ENCODE measurements around the gene CACNA1C.

Gene CACNA1C

GRCh38 chr12:2302711-2303580 lies 250.2 kb downstream of the CACNA1C start:
- no peak for DNase-seq

GRCh38 chr12:2304223-2304622 lies 251.4 kb downstream of the CACNA1C start:
- no peak for DNase-seq

GRCh38 chr12:2306012-2306411 lies 253.2 kb downstream of the CACNA1C start:
- no peak for DNase-seq

GRCh38 chr12:2306735-2307134 lies 253.9 kb downstream of the CACNA1C start:
- DNase-seq, result no peak

- DNase-seq, result no peak
Observed at GRCh38 chr12:2307550-2307949, 254.8 kb downstream of the CACNA1C start.

GRCh38 chr12:2309647-2310046 lies 256.9 kb downstream of the CACNA1C start:
- no peak for DNase-seq

DNA sequence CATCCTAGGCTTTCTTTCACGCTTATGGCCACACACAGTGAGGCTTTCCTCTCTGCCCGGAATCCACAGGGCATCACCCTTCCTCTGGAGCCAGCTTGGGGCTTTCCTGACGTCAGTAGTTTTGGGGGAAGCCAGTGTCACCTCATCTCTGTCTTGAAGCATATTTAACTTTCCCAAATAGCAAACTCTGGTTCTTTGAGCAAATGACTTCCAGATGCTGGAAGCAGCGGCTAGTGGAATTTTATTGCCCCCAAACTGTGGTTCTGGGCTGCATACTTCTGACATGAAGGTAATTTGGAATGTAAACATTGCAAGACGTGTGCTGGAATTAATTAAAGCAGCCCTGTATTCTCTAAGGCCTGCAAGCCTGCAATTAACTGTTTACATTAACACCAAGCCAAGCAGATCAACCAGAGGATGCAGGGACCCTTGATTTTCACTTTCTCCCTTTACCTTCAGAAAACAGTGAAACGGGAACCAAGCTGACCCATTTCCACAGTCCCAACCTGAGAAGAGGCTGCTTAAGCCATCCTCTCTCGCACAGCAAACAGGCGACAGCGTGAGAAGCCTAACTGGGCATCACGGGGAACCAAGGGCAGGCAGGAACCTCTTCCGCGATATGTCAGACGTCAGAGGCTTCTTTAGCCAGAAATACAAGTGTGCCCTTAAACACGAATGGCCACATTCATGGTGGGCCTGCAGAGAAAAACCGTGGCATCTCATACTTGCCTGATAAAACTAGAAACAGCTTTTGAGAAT lies 258.4 kb downstream of the CACNA1C start:
- DNase-seq, result no peak

GRCh38 chr12:2312175-2312574 lies 259.4 kb downstream of the CACNA1C start:
- no peak for DNase-seq

- DNase-seq, result no peak
Observed at GRCh38 chr12:2312770-2313169, 260.0 kb downstream of the CACNA1C start.

DNA sequence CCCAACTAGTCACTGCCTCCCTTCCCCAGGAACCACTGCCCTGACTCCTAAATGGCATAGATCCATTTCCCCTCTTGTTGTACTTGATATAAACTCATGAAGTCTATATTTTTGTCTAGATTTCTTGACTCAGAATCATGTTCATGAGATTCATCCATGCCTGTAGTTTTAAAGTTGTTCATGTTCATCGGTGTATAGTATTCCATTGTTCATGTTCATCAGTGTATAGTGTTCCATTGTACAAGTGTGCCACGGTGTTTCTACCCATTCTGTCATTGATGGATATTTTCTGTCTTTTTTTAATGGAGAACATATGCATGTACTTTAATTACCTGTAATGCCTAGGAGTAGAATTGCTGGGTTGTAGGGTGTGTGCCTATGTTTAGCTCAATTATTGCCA lies 261.7 kb downstream of the CACNA1C start:
- no peak for DNase-seq

GRCh38 chr12:2317772-2318171 lies 265.0 kb downstream of the CACNA1C start:
- no peak for DNase-seq

- DNase-seq, result no peak
Observed at GRCh38 chr12:2318286-2318685, 265.5 kb downstream of the CACNA1C start.

GRCh38 chr12:2319136-2319535 lies 266.3 kb downstream of the CACNA1C start:
- DNase-seq, result no peak

DNA sequence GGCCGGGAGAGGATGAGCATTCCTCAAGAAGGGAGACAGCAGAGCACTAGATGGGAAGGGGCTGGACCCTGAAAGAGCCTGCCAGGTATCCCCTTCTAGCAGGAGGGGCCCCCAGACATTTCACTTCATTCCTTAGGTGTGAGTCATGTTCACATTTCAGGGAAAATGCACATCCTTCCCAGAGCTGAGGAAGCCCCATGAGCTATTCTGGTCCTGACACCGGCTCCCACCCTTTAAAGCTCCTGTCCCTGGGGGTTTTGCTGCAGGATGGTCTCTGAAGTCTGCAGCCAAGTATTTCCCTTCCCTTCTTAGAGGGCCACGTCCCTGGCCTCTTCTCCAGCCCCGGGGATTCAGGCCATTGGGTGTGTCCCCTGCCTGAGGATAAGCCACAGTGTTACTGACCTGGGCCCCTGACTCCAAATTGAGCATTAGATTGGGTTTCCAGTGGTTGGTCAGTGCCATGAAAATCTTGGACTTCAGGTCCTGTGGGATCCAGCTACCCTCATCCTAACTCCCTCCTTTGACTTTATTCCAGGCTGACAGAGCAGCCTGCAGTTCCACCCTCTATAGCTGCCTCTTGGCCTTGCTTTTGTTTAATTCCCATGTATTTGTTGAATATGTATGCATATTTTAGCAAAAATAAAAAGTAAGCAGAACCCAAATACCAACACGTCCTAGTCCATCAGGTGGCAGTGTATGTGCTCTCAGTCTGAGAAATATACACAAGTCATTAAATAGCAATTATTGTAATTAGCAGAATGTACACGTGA lies 267.1 kb downstream of the CACNA1C start:
- no peak for DNase-seq

DNA sequence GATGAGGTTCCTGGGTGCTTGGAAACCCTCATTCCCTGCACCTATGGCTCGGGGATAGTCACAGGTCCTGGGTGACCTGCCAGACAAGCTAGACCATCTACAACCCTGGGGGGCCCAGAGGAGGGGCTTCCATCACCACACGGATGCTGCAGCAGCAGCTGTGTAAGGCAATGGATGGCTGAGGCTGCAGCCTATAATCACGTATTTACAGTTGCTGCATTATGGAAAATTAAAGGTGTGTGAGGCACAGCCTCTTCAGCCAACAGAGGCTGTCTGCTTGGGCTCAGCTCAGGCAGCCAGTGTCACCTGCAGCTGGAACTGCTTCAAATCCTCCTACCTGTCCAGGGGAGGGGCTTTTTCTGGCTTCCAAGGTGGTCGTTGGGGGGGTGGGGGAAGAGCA lies 268.1 kb downstream of the CACNA1C start:
- no peak for DNase-seq

- DNase-seq, result no peak
Observed at GRCh38 chr12:2322554-2323120, 269.9 kb downstream of the CACNA1C start.

DNA sequence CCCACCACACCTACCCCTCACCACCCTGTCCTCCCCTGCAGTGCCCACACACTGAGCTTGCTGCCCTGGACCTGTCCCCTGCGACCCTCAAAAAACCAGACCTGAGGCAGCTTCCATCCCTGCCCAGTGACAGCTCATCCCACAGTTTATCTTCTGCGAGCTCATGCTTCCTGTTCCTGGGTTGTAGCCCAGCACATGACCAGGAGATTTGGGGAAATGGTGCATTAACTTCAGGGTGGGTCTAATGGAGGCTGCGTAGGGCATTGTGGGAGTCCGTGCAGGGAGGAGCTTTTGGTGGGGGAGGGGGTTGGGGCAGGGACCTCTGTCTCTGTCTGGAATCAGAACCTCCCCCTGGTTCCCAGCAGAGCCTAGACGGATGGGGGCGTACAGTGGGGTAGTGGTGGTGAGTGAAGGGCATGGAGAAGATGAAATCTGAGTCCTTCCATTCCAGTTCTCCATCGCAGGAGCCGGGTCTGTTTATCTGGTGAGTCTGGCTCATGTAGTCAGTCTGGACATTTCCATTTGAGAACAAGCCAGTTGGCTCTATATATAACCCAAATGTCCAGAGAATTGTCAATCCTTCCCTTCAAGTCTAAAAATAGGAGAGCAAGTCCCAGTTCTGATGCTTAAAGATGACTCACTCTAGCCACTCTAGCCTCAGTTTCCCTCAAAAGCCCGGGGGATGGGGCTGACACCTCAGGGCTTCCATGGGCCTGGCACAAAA lies 270.9 kb downstream of the CACNA1C start:
- no peak for DNase-seq

DNA sequence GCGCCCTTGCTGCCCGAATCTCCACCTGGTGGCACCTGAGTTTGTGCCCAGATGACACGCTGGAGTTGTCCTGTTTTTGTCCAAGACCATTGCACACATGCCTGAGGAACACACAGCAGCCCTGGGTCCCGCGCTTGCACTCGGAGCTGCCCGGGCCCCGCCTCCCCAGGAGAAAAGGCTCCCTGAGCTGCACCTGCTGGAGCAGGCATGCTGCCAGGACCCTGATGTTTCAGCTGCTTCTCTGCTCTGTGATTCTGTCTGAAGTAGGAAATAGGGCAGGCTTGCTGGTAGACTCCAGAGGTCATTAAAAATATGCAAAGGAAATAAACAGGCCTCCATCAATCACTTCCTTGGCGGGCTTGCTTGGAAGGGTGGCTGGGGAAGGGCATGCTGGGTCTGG lies 271.6 kb downstream of the CACNA1C start:
- no peak for DNase-seq

- DNase-seq, result no peak
Observed at GRCh38 chr12:2325519-2325918, 272.7 kb downstream of the CACNA1C start.

DNA sequence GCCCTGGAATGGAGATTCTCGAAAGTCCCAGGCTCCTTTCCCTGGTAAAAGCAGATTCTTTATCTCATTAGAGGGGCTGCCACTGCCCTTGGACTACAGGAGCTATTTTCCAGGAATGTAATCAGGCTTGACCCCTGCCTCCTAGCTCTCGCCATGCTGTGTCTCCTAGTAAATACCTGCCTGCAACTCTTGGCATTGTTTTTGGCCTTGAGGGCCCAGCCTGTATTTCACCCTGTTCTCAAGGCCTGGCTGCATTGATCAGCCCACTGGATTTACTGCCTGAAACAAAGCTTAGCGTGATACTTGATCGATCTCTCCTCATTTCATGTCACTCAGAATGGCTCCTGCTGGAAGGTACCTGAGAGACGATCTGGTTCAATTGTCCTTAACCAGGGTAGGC lies 273.7 kb downstream of the CACNA1C start:
- no peak for DNase-seq

GRCh38 chr12:2328661-2329060 lies 275.9 kb downstream of the CACNA1C start:
- DNase-seq, result no peak

GRCh38 chr12:2329661-2330210 lies 276.9 kb downstream of the CACNA1C start:
- DNase-seq, result no peak
